K562 (cell line): ENCODE results near the gene IRGQ. TPM values are rescaled to one million over a fixed set of nuclear protein-coding genes. Genes with fewer than 3 reads are reported as not detected.
A peak's percentile ranks its signal among the peaks of the same experiment; 100 is the strongest.

Experiments
- ATAC-seq: fragments of 200-7000 bp; cut with Tn5 transposase; 3 replicates; pipeline ENCODE4 v1.9.1; 2020; ENCODE audit warnings: moderate library complexity
- BruUV-seq: library from RNA; stranded (reverse); fragments of 400-500 nt; replicated peaks from 2 replicates; lab custom pipeline; 2021; lab: Mats Ljungman, UMichigan
- CTCF ChIA-PET: fragments of 300-600 bp; formaldehyde crosslinking; extraction: SDS; loops from one replicate; lab custom pipeline; 2021; ENCODE audit warnings: low intra/inter-chr PET ratio; lab: Yijun Ruan, JAX
- POLR2A ChIA-PET: fragments of 300-600, 350-650 bp; sonication (Branson Sonifier 250); formaldehyde crosslinking; extraction: SDS; loops from one replicate; lab custom pipeline; 2021; ENCODE audit warnings: antibody characterized with exemption, inconsistent platforms; lab: Yijun Ruan, JAX
- DNase-seq, 4 experiments: peaks; one replicate each; pipeline versions ENCODE4 v3.0.0 to v3.0.0-alpha.2; 2011 to 2018; ENCODE audit warnings: low spot score in 3 of 4, mixed read lengths in 3 of 4; ENCODE audit errors: extremely low read depth in 1 of 4
- FAIRE-seq: peaks from 2 replicates; lab custom pipeline; 2011; peaks lifted over from hg19 to GRCh38; lab: Jason Lieb, UNC
- H2AFZ ChIP-seq: 2 replicates; pipeline ENCODE4 v1.6.0; 2011; ENCODE audit warnings: low read depth, low read length, control low read depth, inconsistent platforms
- H3K27ac ChIP-seq: fragments of 200-600 bp; 3 replicates; pipeline ENCODE4 v1.8.0; 2011; ENCODE audit warnings: low read depth, mild to moderate bottlenecking, control low read depth, inconsistent platforms, low read length, moderate library complexity, mixed read lengths; ENCODE audit errors: extremely low read depth
- H3K27me3 ChIP-seq, 2 experiments: fragments of 300-600 bp in 1 of 2; 2 replicates in 1 of 2; 3 replicates in 1 of 2; pipeline versions ENCODE4 v1.6.0 to v1.8.0; 2011; ENCODE audit warnings: inconsistent platforms in 2 of 2, low read length in 2 of 2, mild to moderate bottlenecking in 1 of 2, mixed read lengths in 1 of 2, moderate library complexity in 1 of 2; ENCODE audit not compliant: control insufficient read depth in 2 of 2, insufficient read depth in 2 of 2
- H3K36me3 ChIP-seq: fragments of 300-600 bp; 3 replicates; pipeline ENCODE4 v1.8.0; 2011; ENCODE audit warnings: mild to moderate bottlenecking, low read length, inconsistent platforms; ENCODE audit not compliant: control insufficient read depth, insufficient read depth
- H3K4me1 ChIP-seq, 2 experiments: fragments of 200-600 bp in 1 of 2; replicated peaks in 1 of 2; 2 replicates in 1 of 2; 3 replicates in 1 of 2; pipeline versions ENCODE4 v1.5.1 to v1.8.0; 2011; ENCODE audit warnings: inconsistent platforms in 2 of 2, low read length in 2 of 2, mild to moderate bottlenecking in 1 of 2, mixed read lengths in 1 of 2, moderate library complexity in 1 of 2; ENCODE audit not compliant: control insufficient read depth in 2 of 2, insufficient read depth in 2 of 2
- H3K4me2 ChIP-seq: 2 replicates; pipeline ENCODE4 v1.6.1; 2011; ENCODE audit warnings: low read length, control low read depth, inconsistent platforms, mixed read lengths; ENCODE audit not compliant: insufficient read depth
- H3K4me3 ChIP-seq: fragments of 200-600 bp; sonication (generic), shearing (Covaris generic); 2 replicates; pipeline ENCODE4 v1.5.1; 2016; ENCODE audit warnings: control low read depth, inconsistent platforms
- H3K79me2 ChIP-seq: fragments of 200-600 bp; 3 replicates; pipeline ENCODE4 v1.8.0; 2011; ENCODE audit warnings: low read length, inconsistent platforms; ENCODE audit not compliant: control insufficient read depth, insufficient read depth
- H3K9ac ChIP-seq, 2 experiments: 2 replicates each; pipeline versions ENCODE4 v1.6.0 to v1.6.1; 2011; ENCODE audit warnings: low read depth in 2 of 2, low read length in 2 of 2, control low read depth in 1 of 2, inconsistent platforms in 1 of 2, mild to moderate bottlenecking in 1 of 2, mixed read lengths in 1 of 2; ENCODE audit not compliant: insufficient read depth in 1 of 2
- H3K9me1 ChIP-seq: one replicate; pipeline ENCODE4 v1.6.0; 2011; ENCODE audit warnings: inconsistent platforms, mild to moderate bottlenecking, low read length, moderate library complexity; ENCODE audit not compliant: control insufficient read depth, insufficient read depth
- H3K9me3 ChIP-seq: replicated peaks from 2 replicates; pipeline ENCODE4 v1.5.1; 2011; ENCODE audit warnings: low read depth, low read length, inconsistent platforms; ENCODE audit not compliant: control insufficient read depth, insufficient read depth
- H4K20me1 ChIP-seq: replicated peaks from 2 replicates; pipeline ENCODE4 v1.6.1; 2011; ENCODE audit warnings: low read length, inconsistent platforms, mixed read lengths; ENCODE audit not compliant: control insufficient read depth, insufficient read depth
- HDAC1 ChIP-seq, 2 experiments: fragments of 450-650 bp; IDR thresholded peaks; 2 replicates each; pipeline ENCODE4 v1.6.1; 2016 to 2017; ENCODE audit warnings: inconsistent platforms in 1 of 2, mild to moderate bottlenecking in 1 of 2, moderate library complexity in 1 of 2
- POLR2H ChIP-seq: IDR thresholded peaks from 2 replicates; pipeline ENCODE4 v1.6.1; 2016; ENCODE audit warnings: missing genetic modification characterization, low read depth, mild to moderate bottlenecking, control low read depth, missing compliant biosample characterization, moderate library complexity
- RB1 ChIP-seq: fragments of 450-650 bp; IDR thresholded peaks from 2 replicates; pipeline ENCODE4 v1.6.1; 2017; ENCODE audit warnings: low read depth, mild to moderate bottlenecking
- SMAD2 ChIP-seq: fragments of 150-350 bp; IDR thresholded peaks from 2 replicates; pipeline ENCODE4 v1.6.1; 2014; ENCODE audit warnings: low read depth, mild to moderate bottlenecking, low read length
- WGBS: fragments of 100-300 bp; shearing (Covaris generic); methylation state at CpG from one replicate; pipeline ENCODE4 v1.1.6; 2016; ENCODE audit warnings: low coverage, mixed read lengths; ENCODE audit not compliant: insufficient coverage; ENCODE audit errors: missing lambda C conversion rate; 5-methylcytosine and 5-hydroxymethylcytosine counted together
- in situ Hi-C: fragments of 300-500 bp; cut with MboI; formaldehyde crosslinking; loops from 4 replicates; pipeline ENCODE4 v1.15.0; 2018; ENCODE audit warnings: inconsistent platforms, mixed read lengths
- intact Hi-C: fragments of 100-400 bp; cut with micrococcal nuclease; formaldehyde crosslinking; loops from 2 replicates; pipeline ENCODE4 v1.14.2; 2022
- polyA plus RNA-seq, 8 experiments: library from polyadenylated mRNA; depleted of rRNA in 4 of 8; stranded (reverse) in 5 of 8; unstranded in 3 of 8; fragments of >200 nt; fragmentation: Nextera tagmentation in 2 of 8; fragmentation: Illumina TruSeq in 1 of 8; extraction: Ambion mirVana in 2 of 8; extraction: Trizol in 1 of 8; gene quantifications; 2 replicates each; pipeline versions ENCODE4 v1.2.1 to v1.2.3, GENCODE V29; 2011 to 2014; ENCODE audit warnings: inconsistent platforms in 1 of 8, missing spikeins in 1 of 8
- total RNA-seq, 7 experiments: library from RNA; depleted of rRNA in 6 of 7; stranded (reverse); fragments of >200 nt in 6 of 7; fragmentation: Illumina TruSeq in 2 of 7; extraction: Trizol in 2 of 7; gene quantifications; 2 replicates each; pipeline versions ENCODE4 v1.2.1 to v1.2.3, GENCODE V29; 2011 to 2021; ENCODE audit warnings: low replicate concordance in 1 of 7

Gene IRGQ
- total and polyA plus RNA-seq, 9 of the 15 experiments (the other 6 are each of a cell fraction or from before 2014, with no cell fraction given): 3.5 to 19.2 (median 7.9) TPM

GRCh38 chr19:43638214-43638994, 42.5 kb upstream of the IRGQ start:
- Histone ChIP-seq H4K20me1 (no peaks in the 10 kb centered on the region), H3K9ac (peak overlapping the region in 1 of 2 experiments; percentile 59; a peak in 1 of 4 replicates), H3K4me3 (no peak overlapping the region), H3K4me1 (peaks cover 18 to 34% of the 10 kb centered on the region in 2 experiments; a peak in 4 of 5 replicates), H3K79me2 (no peaks in the 10 kb centered on the region), H3K4me2 (peak overlapping the region; percentile 66), H3K27ac (no peak overlapping the region), H3K36me3 (no peaks in the 10 kb centered on the region), H3K9me3 (no peaks in the 10 kb centered on the region), H3K9me1 (no peaks in the 10 kb centered on the region), H3K27me3 (peaks cover 9% of the 10 kb centered on the region in 2 experiments), H2AFZ (no peak overlapping the region)
- WGBS: 42% methylated on average over 9 of the region's 13 CpGs
- CTCF ChIA-PET: no interaction called here
- TF ChIP-seq POLR2H (tag): no peak
- TF ChIP-seq HDAC1 (IDR thresholded peaks at IDR 0.05): 0 out of 4 replicates have a peak, but pooled peaks of 1 of the 2 experiments have one; percentile 27
- TF ChIP-seq SMAD2: no peak
- no peak for TF ChIP-seq RB1
- BruUV-seq: TSS peak; percentile 72
- ATAC-seq: no peak
- no peak for DNase-seq
- FAIRE-seq: no peak
- in situ Hi-C loops (no loop called here), intact Hi-C loops (no loop called here)
- POLR2A ChIA-PET: no interaction called here
